Mesothelial cell of epicardium (in vitro differentiated cells): Measurements from ENCODE around the gene SCART1. TPM values are rescaled to one million over a fixed set of nuclear protein-coding genes. Genes with fewer than 3 reads are reported as not detected.

Experiments used
- DNase-seq, 2 experiments: peaks; one replicate each; pipeline ENCODE4 v3.0.0; 2021; ENCODE audit warnings: low spot score in 2 of 2; ENCODE audit not compliant: unreplicated experiment in 2 of 2
- H3K27ac Mint-ChIP-seq: 2 replicates; pipeline ENCODE4 v1.8.0; 2021; ENCODE audit warnings: mixed read lengths
- H3K27me3 Mint-ChIP-seq: 2 replicates; pipeline ENCODE4 v1.8.0; 2021; ENCODE audit warnings: low read depth, mixed read lengths
- H3K36me3 Mint-ChIP-seq: 2 replicates; pipeline ENCODE4 v1.8.0; 2021; ENCODE audit warnings: mixed read lengths
- H3K4me1 Mint-ChIP-seq: 2 replicates; pipeline ENCODE4 v1.8.0; 2021; ENCODE audit warnings: mixed read lengths
- H3K4me3 Mint-ChIP-seq: 2 replicates; pipeline ENCODE4 v1.8.0; 2021; ENCODE audit warnings: mild to moderate bottlenecking, moderate library complexity, mixed read lengths
- H3K9me3 Mint-ChIP-seq: 2 replicates; pipeline ENCODE4 v1.8.0; 2021; ENCODE audit warnings: mixed read lengths
- CTCF ChIP-seq: fragments of 200-600 bp; sonication (generic); IDR thresholded peaks from one replicate; pipeline ENCODE4 v1.5.0; 2021; ENCODE audit warnings: antibody characterized with exemption; ENCODE audit not compliant: unreplicated experiment
- total RNA-seq: library from RNA; stranded (reverse); gene quantifications from 3 replicates; pipeline ENCODE4 v1.2.1, GENCODE V29; 2021

The SCART1 gene
- total RNA-seq, 1 donor from 2014 or later, result 4.1 TPM

GRCh38 chr10:133454204-133454893, 604 bp downstream of the SCART1 start:
- no peak for TF ChIP-seq CTCF
- Mint-ChIP-seq H3K4me3 (no peak overlapping the region), H3K9me3 (peaks cover 37% of the 10 kb centered on the region), H3K27me3 (no peaks in the 10 kb centered on the region), H3K36me3 (peaks cover 11% of the 10 kb centered on the region), H3K27ac (no peak overlapping the region), H3K4me1 (no peaks in the 10 kb centered on the region)
- DNase-seq, result no peak

- Mint-ChIP-seq H3K9me3 (peaks cover 31% of the 10 kb centered on the region), H3K4me3 (no peak overlapping the region), H3K4me1 (no peaks in the 10 kb centered on the region), H3K27ac (no peak overlapping the region), H3K36me3 (peaks cover 11% of the 10 kb centered on the region), H3K27me3 (no peaks in the 10 kb centered on the region)
- no peak for DNase-seq
- TF ChIP-seq CTCF, result no peak
Measured at GRCh38 chr10:133455196-133455595, 1.5 kb downstream of the SCART1 start.

- H3K36me3 Mint-ChIP-seq, result peaks cover 12% of the 10 kb centered on the region
- no peaks in the 10 kb centered on the region for H3K4me1 Mint-ChIP-seq
- H3K27ac Mint-ChIP-seq, result no peak overlapping the region
- no peak for TF ChIP-seq CTCF
- no peak for DNase-seq
- H3K27me3 Mint-ChIP-seq, result no peaks in the 10 kb centered on the region
- no peak overlapping the region for H3K4me3 Mint-ChIP-seq
- H3K9me3 Mint-ChIP-seq, result peaks cover 31% of the 10 kb centered on the region
Measured at GRCh38 chr10:133455611-133456031, 1.9 kb downstream of the SCART1 start.

GRCh38 chr10:133456041-133456951, 2.6 kb downstream of the SCART1 start:
- no peaks in the 10 kb centered on the region for H3K4me1 Mint-ChIP-seq
- H3K27me3 Mint-ChIP-seq, result no peaks in the 10 kb centered on the region
- peaks cover 15% of the 10 kb centered on the region for H3K36me3 Mint-ChIP-seq
- H3K9me3 Mint-ChIP-seq, result peaks cover 28% of the 10 kb centered on the region
- DNase-seq, result no peak
- no peak for TF ChIP-seq CTCF
- H3K27ac Mint-ChIP-seq, result no peak overlapping the region
- no peak overlapping the region for H3K4me3 Mint-ChIP-seq

- peak in 1 of 2 experiments; percentile 29 for DNase-seq
- no peak for TF ChIP-seq CTCF
- Mint-ChIP-seq H3K27ac (no peak overlapping the region), H3K36me3 (peaks cover 15% of the 10 kb centered on the region), H3K9me3 (peaks cover 30% of the 10 kb centered on the region), H3K27me3 (no peaks in the 10 kb centered on the region), H3K4me1 (no peaks in the 10 kb centered on the region), H3K4me3 (no peak overlapping the region)
Measured at GRCh38 chr10:133457100-133457841, 3.5 kb downstream of the SCART1 start.
